NCI-H82 (cell line): ENCODE data around the gene ARL16.

Experiments used
- DNase-seq: peaks from one replicate; lab custom pipeline; 2025; lab: John Stamatoyannopoulos, UW

ARL16 gene

GRCh38 chr17:81683584-81684441, at the start of gene ARL16, which contains the start of gene HGS:
Gene ARL16, minus strand, starts transcription at chr17:81683797. Its CDS starts 44 bp downstream, at chr17:81683753.
Gene HGS, plus strand, starts transcription at chr17:81684011. Its CDS starts 56 bp downstream, at chr17:81684067.
- DNase-seq: peak; percentile 99

GRCh38 chr17:81727324-81728031, 43.9 kb upstream of the ARL16 start:
- no peak for DNase-seq

DNA sequence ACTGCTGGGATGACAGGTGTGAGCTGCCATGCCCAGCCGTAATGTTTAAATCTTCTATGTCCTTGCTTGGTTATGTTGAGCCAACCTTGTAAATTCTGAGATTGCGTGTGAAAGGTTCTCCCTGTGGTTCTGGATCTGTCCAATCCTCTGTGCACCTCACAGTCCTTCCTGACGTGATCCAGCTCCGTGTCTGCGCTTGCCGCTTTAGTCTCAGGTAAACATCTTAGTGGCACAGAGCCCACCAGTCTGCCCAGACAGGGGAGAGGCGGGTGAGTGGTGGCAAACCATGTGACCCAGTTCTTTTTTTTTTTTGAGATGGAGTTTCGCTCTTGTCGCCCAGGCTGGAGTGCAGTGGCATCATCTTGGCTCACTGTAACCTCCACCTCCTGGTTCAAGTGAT, 42.4 kb upstream of the ARL16 start:
- DNase-seq: no peak

DNA sequence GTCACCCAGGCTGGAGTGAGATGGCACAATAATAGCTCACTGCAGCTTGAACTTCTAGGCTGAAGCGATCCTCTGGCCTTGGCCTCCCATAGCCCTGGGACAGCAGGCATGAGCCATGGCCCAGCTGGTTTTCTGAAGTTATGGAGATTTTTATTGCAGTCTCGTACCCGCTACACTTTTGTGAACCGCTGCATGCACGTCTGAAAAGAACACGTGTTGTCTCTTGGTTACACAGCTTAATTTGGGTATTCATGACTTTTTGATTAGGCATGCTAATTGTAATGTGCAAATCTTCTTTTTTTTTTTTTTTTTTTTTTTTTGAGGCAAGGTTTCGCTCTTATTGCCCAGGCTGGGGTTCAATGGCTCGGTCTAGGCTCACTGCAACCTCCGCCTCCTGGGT, 41.8 kb upstream of the ARL16 start:
- DNase-seq: no peak

DNA sequence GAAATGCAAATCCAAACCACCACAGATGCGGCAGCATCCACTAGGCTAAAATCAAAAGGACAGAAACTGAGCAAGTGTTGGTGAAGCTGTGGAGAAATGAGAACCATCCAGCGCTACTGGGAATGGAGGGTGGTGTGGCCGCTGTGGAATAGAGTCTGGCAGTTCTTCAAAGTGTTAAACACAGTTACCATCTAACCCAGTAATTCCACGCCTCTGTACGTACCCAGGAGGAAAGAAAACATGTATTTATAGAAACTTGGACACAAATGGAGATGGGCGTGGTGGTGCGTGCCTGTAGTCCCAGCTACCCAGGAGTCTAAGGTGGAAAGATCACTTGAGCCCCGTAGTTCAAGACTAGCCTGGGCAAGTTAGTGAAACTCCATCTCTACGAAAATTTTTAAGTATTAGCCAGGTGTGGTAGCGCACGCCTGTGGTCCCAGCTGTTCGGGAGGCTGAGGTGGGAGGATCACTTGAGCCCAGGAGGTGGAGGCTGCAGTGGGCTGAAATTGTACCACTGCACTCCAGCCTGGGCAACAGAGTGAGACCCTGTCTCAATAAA, 40.1 kb upstream of the ARL16 start:
- no peak for DNase-seq

DNA sequence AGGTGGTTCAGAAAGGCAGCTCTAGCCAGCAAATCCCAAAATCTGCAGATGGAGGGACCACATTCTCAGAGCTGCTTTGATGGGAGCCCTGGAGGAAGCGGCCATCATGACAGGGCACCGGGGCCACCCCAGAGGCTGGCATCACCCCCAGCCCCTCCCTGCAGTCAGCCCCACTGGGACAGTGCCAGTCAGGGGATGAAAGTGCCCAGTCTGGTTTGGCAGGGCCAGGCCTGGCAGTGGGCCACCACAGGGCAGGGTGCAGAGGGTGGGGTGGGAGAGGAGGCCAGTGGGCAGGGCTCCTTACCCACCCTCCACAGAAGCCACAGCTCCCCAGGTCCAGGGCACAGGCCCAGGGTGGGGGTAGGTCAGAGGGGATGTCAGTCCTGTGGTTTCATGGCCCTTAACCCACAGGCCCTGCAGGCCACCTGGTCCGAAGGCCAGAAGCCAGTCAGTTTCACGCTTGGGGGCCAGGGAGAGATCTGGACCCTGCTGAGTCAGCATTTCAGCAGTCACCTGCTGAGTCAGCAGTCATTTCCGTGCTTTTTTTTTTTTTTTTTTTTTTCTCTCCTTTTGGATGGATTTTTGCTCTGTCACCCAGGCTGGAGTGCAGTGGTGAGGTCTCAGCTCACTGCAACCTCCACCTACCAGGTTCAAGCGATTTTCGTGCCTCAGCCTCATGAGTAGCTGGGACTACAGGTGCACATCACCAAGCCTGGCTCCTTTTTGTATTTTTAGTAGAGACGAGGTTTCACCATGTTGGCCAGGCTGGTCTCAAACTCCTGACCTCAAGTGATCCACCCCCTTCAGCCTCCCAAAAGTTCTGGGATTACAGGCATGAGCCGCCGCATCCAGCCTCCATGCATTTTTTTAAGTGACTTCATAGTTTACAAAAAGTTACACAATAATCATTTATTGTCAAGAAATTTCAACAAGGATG, 38.9 kb upstream of the ARL16 start:
- DNase-seq: no peak

- DNase-seq: no peak
Measured at GRCh38 chr17:81720267-81721071, 36.9 kb upstream of the ARL16 start.

DNA sequence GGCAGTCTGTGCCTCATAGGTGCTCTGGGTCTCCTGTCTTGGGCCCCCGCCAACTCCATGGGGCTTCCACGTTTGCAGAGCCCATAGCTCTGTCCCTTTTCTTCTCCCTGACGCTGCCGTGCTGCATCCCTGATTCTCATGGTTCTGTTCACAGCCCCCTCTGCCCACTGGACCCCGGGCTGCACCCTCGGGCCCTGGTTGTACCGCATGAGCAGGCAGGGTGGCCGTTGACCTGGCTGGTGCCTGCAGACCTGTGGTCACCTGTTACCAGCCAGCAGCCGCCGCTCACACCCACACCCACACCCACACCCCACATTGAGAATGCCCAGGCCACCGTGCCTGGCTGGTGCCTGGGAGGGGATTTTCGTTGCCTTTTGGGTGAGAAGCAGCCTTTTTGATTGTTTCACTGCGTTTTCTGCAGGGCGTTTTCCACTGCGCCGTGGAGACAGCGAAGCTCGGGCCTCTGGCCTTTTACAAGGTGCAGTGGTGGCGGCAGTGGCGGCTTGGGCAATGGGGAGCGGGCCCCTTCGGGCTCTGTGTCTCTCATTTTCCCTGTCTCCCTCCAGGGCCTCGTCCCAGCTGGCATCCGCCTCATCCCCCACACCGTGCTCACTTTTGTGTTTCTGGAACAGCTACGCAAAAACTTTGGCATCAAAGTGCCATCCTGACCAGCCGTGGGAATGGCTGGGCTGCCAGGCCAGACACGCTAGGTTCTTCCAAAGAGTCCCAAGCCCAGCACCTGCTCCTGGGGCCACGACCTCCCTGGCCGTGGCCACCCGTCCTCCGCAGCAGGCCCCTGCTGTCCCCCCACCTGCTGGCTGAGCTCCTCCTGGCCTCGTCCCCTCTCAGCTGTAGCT, 36.0 kb upstream of the ARL16 start:
- DNase-seq: no peak

- no peak for DNase-seq
Measured at GRCh38 chr17:81717766-81718089, 34.1 kb upstream of the ARL16 start.

- no peak for DNase-seq
Measured at GRCh38 chr17:81717049-81717765, 33.6 kb upstream of the ARL16 start.

GRCh38 chr17:81716674-81716996, 33.0 kb upstream of the ARL16 start:
- DNase-seq: no peak

- no peak for DNase-seq
Measured at GRCh38 chr17:81715872-81716673, 32.5 kb upstream of the ARL16 start.

DNA sequence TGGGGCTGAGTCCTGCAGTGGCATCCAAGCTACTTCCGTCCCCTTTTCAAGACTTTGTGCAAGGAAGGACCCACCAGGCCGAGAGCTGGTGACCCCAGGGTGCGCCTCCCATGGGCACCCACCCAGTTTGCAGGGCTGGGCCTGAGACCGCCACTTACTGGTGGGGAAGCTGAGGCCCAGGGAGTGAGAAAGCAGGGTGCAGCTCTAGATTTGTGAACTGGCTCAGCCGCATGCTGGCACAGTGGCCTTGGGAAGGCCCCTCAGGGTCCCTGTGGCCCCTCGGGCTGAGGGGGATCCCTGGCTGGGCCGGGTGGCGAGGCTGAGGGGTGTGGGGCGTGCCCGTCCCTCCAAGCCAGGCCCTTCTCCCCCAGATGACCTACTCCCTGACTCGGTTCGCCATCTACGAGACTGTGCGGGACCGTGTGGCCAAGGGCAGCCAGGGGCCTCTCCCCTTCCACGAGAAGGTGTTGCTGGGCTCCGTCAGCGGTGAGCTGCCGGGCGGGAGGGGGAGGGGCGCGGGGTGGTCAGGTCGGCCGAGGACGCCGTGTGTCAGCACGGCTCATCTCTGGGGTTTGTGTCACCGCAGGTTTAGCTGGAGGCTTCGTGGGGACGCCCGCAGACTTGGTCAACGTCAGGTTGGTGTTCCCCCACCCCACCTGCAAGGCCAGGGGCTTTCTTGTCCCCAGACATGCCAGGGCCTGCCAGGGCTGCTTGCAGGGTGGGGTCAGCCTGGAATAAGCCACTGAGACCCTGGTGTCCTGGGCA, 31.7 kb upstream of the ARL16 start:
- no peak for DNase-seq

DNA sequence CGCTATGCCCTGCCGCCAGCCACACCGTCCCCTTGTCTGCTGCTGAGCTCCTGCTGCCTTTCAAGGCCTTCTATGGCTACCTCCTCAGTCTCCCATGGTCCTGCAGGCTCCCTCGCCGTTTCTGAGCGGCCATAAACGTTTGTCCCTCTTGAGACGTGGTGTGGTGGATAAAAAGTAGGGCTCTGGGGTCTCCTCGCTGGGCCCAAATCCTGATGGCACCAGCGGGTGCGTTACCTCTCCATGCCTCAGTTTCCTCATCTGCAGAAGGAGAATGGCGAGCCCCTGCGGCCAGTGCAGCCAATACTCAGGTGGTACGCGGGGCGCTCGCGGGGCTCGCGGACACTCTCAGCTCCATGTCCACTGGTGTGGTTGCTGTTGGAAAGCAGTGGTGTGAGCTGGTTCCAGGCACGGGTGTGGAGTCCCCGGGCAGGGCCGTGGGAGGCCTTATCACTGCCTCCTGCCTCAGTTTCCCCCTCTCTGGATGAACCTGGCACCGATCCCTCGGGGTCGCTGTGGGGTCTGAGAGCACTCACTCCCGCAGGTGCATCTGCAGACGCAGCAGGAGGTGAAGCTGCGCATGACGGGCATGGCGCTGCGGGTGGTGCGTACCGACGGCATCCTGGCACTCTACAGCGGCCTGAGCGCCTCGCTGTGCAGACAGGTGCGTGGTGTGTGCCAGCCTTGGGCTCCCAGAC, 31.0 kb upstream of the ARL16 start:
- DNase-seq: no peak

GRCh38 chr17:81713556-81714411, 30.2 kb upstream of the ARL16 start:
- peak; percentile 62 for DNase-seq

- peak; percentile 62 for DNase-seq
Measured at GRCh38 chr17:81713004-81713555, 29.5 kb upstream of the ARL16 start.
